NCI-H748 (cell line): ENCODE results near the gene TRPC4.
A peak's percentile ranks its signal among the peaks of the same experiment; 100 is the strongest.

Source experiments
- DNase-seq: peaks from one replicate; lab custom pipeline; 2025; ENCODE audit not compliant: unreplicated experiment; lab: John Stamatoyannopoulos, UW

The TRPC4 gene

GRCh38 chr13:37663724-37664123, 205.8 kb downstream of the TRPC4 start:
- no peak for DNase-seq

GRCh38 chr13:37662624-37663023, 206.9 kb downstream of the TRPC4 start:
- DNase-seq, result no peak

GRCh38 chr13:37657956-37658355, 211.6 kb downstream of the TRPC4 start:
- DNase-seq, result no peak

- DNase-seq, result no peak
Observed at GRCh38 chr13:37657134-37657533, 212.4 kb downstream of the TRPC4 start.

- DNase-seq, result no peak
Observed at GRCh38 chr13:37656247-37656940, 213.2 kb downstream of the TRPC4 start.

GRCh38 chr13:37652596-37652995, 217.0 kb downstream of the TRPC4 start:
- no peak for DNase-seq

GRCh38 chr13:37651891-37652290, 217.7 kb downstream of the TRPC4 start:
- no peak for DNase-seq

- no peak for DNase-seq
Observed at GRCh38 chr13:37648609-37649008, 221.0 kb downstream of the TRPC4 start.

- no peak for DNase-seq
Observed at GRCh38 chr13:37647031-37647650, 222.4 kb downstream of the TRPC4 start.

- no peak for DNase-seq
Observed at GRCh38 chr13:37646531-37646930, 223.0 kb downstream of the TRPC4 start.

GRCh38 chr13:37645181-37645740, 224.3 kb downstream of the TRPC4 start:
- no peak for DNase-seq

- no peak for DNase-seq
Observed at GRCh38 chr13:37641391-37641790, 228.2 kb downstream of the TRPC4 start.

GRCh38 chr13:37640499-37640898, 229.1 kb downstream of the TRPC4 start:
- DNase-seq, result peak; percentile 45

- DNase-seq, result no peak
Observed at GRCh38 chr13:37636701-37637100, 232.9 kb downstream of the TRPC4 start.

GRCh38 chr13:37632294-37632693, 237.3 kb downstream of the TRPC4 start:
- DNase-seq, result no peak

GRCh38 chr13:37627428-37627827, 242.1 kb downstream of the TRPC4 start:
- DNase-seq, result peak; percentile 79

- DNase-seq, result no peak
Observed at GRCh38 chr13:37621811-37622361, 247.7 kb downstream of the TRPC4 start.

GRCh38 chr13:37618554-37618953, 251.0 kb downstream of the TRPC4 start:
- DNase-seq, result no peak

- DNase-seq, result no peak
Observed at GRCh38 chr13:37617173-37617572, 252.4 kb downstream of the TRPC4 start.

GRCh38 chr13:37616131-37616530, 253.4 kb downstream of the TRPC4 start:
- no peak for DNase-seq

- no peak for DNase-seq
Observed at GRCh38 chr13:37615276-37615675, 254.3 kb downstream of the TRPC4 start.

GRCh38 chr13:37613638-37614037, 255.9 kb downstream of the TRPC4 start:
- DNase-seq, result no peak
